Measurements from ENCODE around the gene MSI2. TPM values are rescaled to one million over a fixed set of nuclear protein-coding genes. Genes with fewer than 3 reads are reported as not detected.
"Not testable (repeated sequence)": the region's sequence is repeated elsewhere in the genome, so short reads cannot be mapped to it uniquely, and the experiment has no call there.

The MSI2 gene
- total RNA-seq, 2 donors from 2014 or later, result 23.2 to 30.9 TPM

- intact Hi-C loops (cut with DNase I), result loop anchor here in 1 of 2 donors (10.0 kb wide), 1 partner anchor 100 kb away; no protein-coding TSS in a partner anchor
- peak; percentile 13 for DNase-seq (ENCODE audit: low spot score)
Observed at GRCh38 chr17:57494443-57494842, 238.1 kb downstream of the MSI2 start.

- intact Hi-C loops (cut with DNase I), result loop anchor here in 1 of 2 donors (10.0 kb wide), 1 partner anchor 99 kb away; no protein-coding TSS in a partner anchor
Observed at GRCh38 chr17:57495771-57496170, 239.4 kb downstream of the MSI2 start.

GRCh38 chr17:57496382-57496781, 240.1 kb downstream of the MSI2 start:
- intact Hi-C loops (cut with DNase I), result loop anchor here in 1 of 2 donors (10.0 kb wide), 1 partner anchor 98 kb away; no protein-coding TSS in a partner anchor
- peak; percentile 35 for DNase-seq (ENCODE audit: low spot score)

More at GRCh38 chr17:57495771-57496170, 239.4 kb downstream of the MSI2 start:
- DNase-seq (ENCODE audit: low spot score), result no peak

GRCh38 chr17:57498443-57498842, 242.1 kb downstream of the MSI2 start:
- DNase-seq (ENCODE audit: low spot score), result peak; percentile 34
- intact Hi-C loops (cut with DNase I), result loop anchor here in 1 of 2 donors (10.0 kb wide), 1 partner anchor 96 kb away; no protein-coding TSS in a partner anchor

GRCh38 chr17:57499221-57499620, 242.9 kb downstream of the MSI2 start:
- not testable (repeated sequence) for DNase-seq (ENCODE audit: low spot score)
- intact Hi-C loops (cut with DNase I), result loop anchor here in 1 of 2 donors (10.0 kb wide), 1 partner anchor 96 kb away; no protein-coding TSS in a partner anchor

GRCh38 chr17:57499648-57500049, 243.3 kb downstream of the MSI2 start:
- DNase-seq (ENCODE audit: low spot score), result no peak
- intact Hi-C loops (cut with DNase I), result loop anchor here in 1 of 2 donors (5.0 to 10.0 kb wide), 2 partner anchors 95 to 968 kb away; no protein-coding TSS in a partner anchor

GRCh38 chr17:57501016-57501415, 244.7 kb downstream of the MSI2 start:
- intact Hi-C loops (cut with DNase I), result loop anchor here in 1 of 2 donors (5.0 kb wide), 1 partner anchor 966 kb away; no protein-coding TSS in a partner anchor

GRCh38 chr17:57502022-57502421, 245.7 kb downstream of the MSI2 start:
- no peak for DNase-seq (ENCODE audit: low spot score)
- intact Hi-C loops (cut with DNase I), result loop anchor here in 1 of 2 donors (5.0 kb wide), 1 partner anchor 965 kb away; no protein-coding TSS in a partner anchor

More at GRCh38 chr17:57501016-57501415, 244.7 kb downstream of the MSI2 start:
- peak; percentile 68 for DNase-seq (ENCODE audit: low spot score)

- no peak for DNase-seq (ENCODE audit: low spot score)
- intact Hi-C loops (cut with DNase I), result loop anchor here in 1 of 2 donors (5.0 kb wide), 1 partner anchor 964 kb away; no protein-coding TSS in a partner anchor
Observed at GRCh38 chr17:57502811-57503241, 246.5 kb downstream of the MSI2 start.

- no peak for DNase-seq (ENCODE audit: low spot score)
- intact Hi-C loops (cut with DNase I), result loop anchor here in 1 of 2 donors (5.0 kb wide), 1 partner anchor 963 kb away; no protein-coding TSS in a partner anchor
Observed at GRCh38 chr17:57504208-57504607, 247.9 kb downstream of the MSI2 start.

- intact Hi-C loops (cut with DNase I), result no loop called here
Observed at GRCh38 chr17:57505841-57506773, 249.8 kb downstream of the MSI2 start.

GRCh38 chr17:57506774-57507127, 250.4 kb downstream of the MSI2 start:
- no peak for DNase-seq (ENCODE audit: low spot score)
- intact Hi-C loops (cut with DNase I), result no loop called here

More at GRCh38 chr17:57505841-57506773, 249.8 kb downstream of the MSI2 start:
- no peak for DNase-seq (ENCODE audit: low spot score)

- intact Hi-C loops (cut with DNase I), result no loop called here
- DNase-seq (ENCODE audit: low spot score), result no peak
Observed at GRCh38 chr17:57507828-57508227, 251.5 kb downstream of the MSI2 start.

- intact Hi-C loops (cut with DNase I), result no loop called here
- DNase-seq (ENCODE audit: low spot score), result no peak
Observed at GRCh38 chr17:57508671-57509070, 252.3 kb downstream of the MSI2 start.

- intact Hi-C loops (cut with DNase I), result no loop called here
- DNase-seq (ENCODE audit: low spot score), result no peak
Observed at GRCh38 chr17:57511475-57512123, 255.3 kb downstream of the MSI2 start.

- intact Hi-C loops (cut with DNase I), result no loop called here
- no peak for DNase-seq (ENCODE audit: low spot score)
Observed at GRCh38 chr17:57512258-57512657, 255.9 kb downstream of the MSI2 start.

GRCh38 chr17:57512691-57513090, 256.4 kb downstream of the MSI2 start:
- intact Hi-C loops (cut with DNase I), result no loop called here
- no peak for DNase-seq (ENCODE audit: low spot score)

GRCh38 chr17:57513569-57513968, 257.2 kb downstream of the MSI2 start:
- intact Hi-C loops (cut with DNase I), result no loop called here

GRCh38 chr17:57514614-57515013, 258.3 kb downstream of the MSI2 start:
- intact Hi-C loops (cut with DNase I), result loop anchor here in 1 of 2 donors (5.0 kb wide), 1 partner anchor 1523 kb away; no protein-coding TSS in a partner anchor
- DNase-seq (ENCODE audit: low spot score), result no peak

More at GRCh38 chr17:57513569-57513968, 257.2 kb downstream of the MSI2 start:
- DNase-seq (ENCODE audit: low spot score), result no peak
